Esophagus muscularis mucosa (tissue), 4 donors: ENCODE results near the gene PLSCR3. TPM values are rescaled to one million over a fixed set of nuclear protein-coding genes. Genes with fewer than 3 reads are reported as not detected.
A peak's percentile ranks its signal among the peaks of the same experiment; 100 is the strongest.

Source experiments
- DNase-seq: peaks from one replicate; pipeline ENCODE4 v3.0.0-alpha.2; 2017; ENCODE audit errors: extremely low spot score
- H3K27ac ChIP-seq, 4 donors: fragments of 200-600 bp; sonication (generic); replicated peaks in 1 of 4; 1 replicate in 3 of 4; 2 replicates in 1 of 4; pipeline ENCODE4 v1.5.1; 2016 to 2019; ENCODE audit warnings: mild to moderate bottlenecking in 1 of 4
- H3K27me3 ChIP-seq, 4 donors: fragments of 200-600 bp; sonication (generic); one replicate each; pipeline versions ENCODE4 v1.5.1 to v1.6.0; 2016 to 2019
- H3K36me3 ChIP-seq, 4 donors: fragments of 200-600 bp; sonication (generic); one replicate each; pipeline ENCODE4 v1.5.1; 2016 to 2019
- H3K4me1 ChIP-seq, 4 donors: fragments of 200-600 bp; sonication (generic); one replicate each; pipeline ENCODE4 v1.5.1; 2016 to 2019
- H3K4me3 ChIP-seq, 4 donors: fragments of 200-600 bp; sonication (generic); 1 replicate in 2 of 4; 2 replicates in 2 of 4; pipeline ENCODE4 v1.5.1; 2016 to 2019; ENCODE audit warnings: mild to moderate bottlenecking in 4 of 4, moderate library complexity in 1 of 4
- H3K9me3 ChIP-seq, 4 donors: fragments of 200-600 bp; sonication (generic); 1 replicate in 3 of 4; 2 replicates in 1 of 4; pipeline ENCODE4 v1.5.1; 2016 to 2019
- EP300 ChIP-seq: sonication (generic); formaldehyde crosslinking; IDR thresholded peaks from one replicate; pipeline ENCODE4 v1.6.1; 2017; ENCODE audit warnings: antibody characterized with exemption
- POLR2A ChIP-seq: fragments of 450-650 bp; IDR thresholded peaks from one replicate; pipeline ENCODE4 v1.6.1; 2017; ENCODE audit warnings: antibody characterized with exemption, moderate library complexity, mild to moderate bottlenecking, low read depth
- POLR2AphosphoS5 ChIP-seq, 2 donors: sonication (generic); formaldehyde crosslinking; IDR thresholded peaks; one replicate each; pipeline ENCODE4 v1.6.1; 2017; ENCODE audit warnings: antibody characterized with exemption in 2 of 2
- WGBS: methylation state at CpG from one replicate; pipeline ENCODE4 v1.1.5; 2018; 5-methylcytosine and 5-hydroxymethylcytosine counted together
- intact Hi-C: fragments of 100-400 bp; cut with DNase I; formaldehyde crosslinking; loops from one replicate; pipeline ENCODE4 v1.15.1; 2023
- total RNA-seq, 4 donors: library from RNA; depleted of rRNA; stranded (reverse); fragments of >200 nt; gene quantifications; one replicate each; pipeline versions ENCODE4 v1.1.0 to v1.2.1, GENCODE V29; 2016
- TF ChIP-seq, protein P1 (sequence below), 3 experiments: fragments of 200-600 bp in 2 of 3; fragments of 450-650 bp in 1 of 3; sonication (generic) in 2 of 3; IDR thresholded peaks; one replicate each; pipeline ENCODE4 v1.5.1; 2017 to 2019; ENCODE audit warnings: antibody characterized with exemption in 3 of 3, mild to moderate bottlenecking in 2 of 3, moderate library complexity in 1 of 3

The PLSCR3 gene
- total RNA-seq, 4 donors from 2014 or later, result 17.7 to 39.9 (median 24.3) TPM

DNA sequence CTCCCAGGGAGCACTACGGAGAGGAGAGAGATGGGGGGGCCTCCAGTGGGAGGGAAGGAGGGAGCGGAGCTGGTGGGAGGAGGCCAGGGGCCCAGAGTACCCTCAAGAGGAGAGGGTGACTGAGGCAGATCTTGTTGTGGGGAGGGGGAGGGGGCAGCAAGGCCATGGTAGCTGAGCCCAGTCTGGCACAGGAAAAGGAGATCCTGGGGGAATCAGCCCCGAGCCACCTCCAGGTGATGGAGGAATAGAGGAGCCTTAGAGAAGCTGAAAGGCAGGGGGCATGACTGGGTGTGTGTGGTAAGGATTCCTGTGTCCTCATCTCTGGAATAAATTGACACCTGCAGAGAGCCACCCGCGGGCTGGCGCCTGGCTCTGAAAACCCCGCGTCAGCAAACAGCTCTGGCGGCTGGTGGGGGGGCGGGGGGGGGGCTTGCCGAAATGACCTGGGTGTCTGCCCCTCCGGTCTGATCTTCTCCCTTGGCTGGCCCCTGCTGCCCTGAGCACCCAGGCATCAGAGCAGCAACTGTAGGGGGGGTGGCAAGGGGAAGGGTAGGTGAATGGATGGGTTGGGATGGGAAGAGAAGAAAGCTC lies 12.0 kb upstream of the PLSCR3 start:
- TF ChIP-seq EP300 (no peak), POLR2A (no peak)
- no peak for DNase-seq
- peak overlapping the region; percentile 90 to 93 (median 92) for H3K27ac ChIP-seq
- no peaks in the 10 kb centered on the region for H3K9me3 ChIP-seq
- peaks cover 0 to 37% (median 16%) of the 10 kb centered on the region in 4 donors for H3K36me3 ChIP-seq
- intact Hi-C loops, result no loop called here
- H3K4me1 ChIP-seq, result peaks cover 20 to 54% (median 38%) of the 10 kb centered on the region in 4 donors
- no peaks in the 10 kb centered on the region for H3K27me3 ChIP-seq
- WGBS, result 72% methylated on average over 8 of the region's 12 CpGs
- H3K4me3 ChIP-seq, result peak overlapping the region; percentile 77 to 87 (median 85)

DNA sequence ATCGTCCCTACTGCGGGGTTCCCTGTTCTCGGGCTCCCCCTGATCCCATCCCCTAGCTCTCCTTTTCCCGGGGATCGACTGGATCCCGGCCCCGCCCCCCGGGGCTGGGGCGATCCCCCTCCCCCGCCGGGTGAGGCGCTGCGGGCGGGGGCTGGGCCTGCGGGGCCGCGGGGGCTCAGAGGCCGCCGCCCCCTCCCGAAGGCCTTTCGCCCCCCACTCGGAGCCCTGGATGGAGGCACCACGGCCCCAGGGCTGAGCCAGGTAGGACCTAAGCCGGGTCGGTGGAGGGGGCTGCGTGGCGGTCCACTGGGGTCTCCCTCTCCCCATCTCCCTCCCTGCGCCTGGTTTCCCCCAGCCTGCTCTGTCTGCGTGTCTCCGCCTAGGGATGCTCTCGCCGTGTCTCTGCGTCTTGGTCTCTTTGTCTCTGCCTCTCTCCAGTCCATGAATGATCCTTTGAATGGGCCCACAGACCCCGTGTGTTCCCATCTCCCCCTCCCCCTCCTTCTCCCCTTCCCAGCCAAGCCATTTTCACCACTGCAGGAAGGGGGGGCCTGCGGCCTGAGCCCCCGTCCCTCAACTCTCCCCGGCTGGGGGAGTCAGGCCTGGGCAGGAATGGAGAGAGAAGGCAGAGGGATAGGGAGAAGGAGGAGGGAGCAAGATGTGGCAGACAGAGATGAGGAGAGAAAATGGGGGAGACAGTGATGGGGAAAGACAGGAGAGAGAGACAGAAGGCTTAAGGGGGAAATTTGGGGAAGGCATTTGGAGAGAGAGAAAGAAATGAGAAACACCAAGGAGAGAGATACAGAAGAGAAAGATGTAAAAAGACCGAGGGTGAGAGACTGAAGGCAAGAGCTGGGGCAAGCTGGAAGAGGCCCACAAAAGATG lies 11.3 kb upstream of the PLSCR3 start:
- H3K9me3 ChIP-seq, result no peaks in the 10 kb centered on the region
- 13% methylated on average over 25 of the region's 38 CpGs for WGBS
- H3K27ac ChIP-seq, result peak overlapping the region; percentile 90 to 93 (median 92)
- H3K36me3 ChIP-seq, result peaks cover 0 to 30% (median 13%) of the 10 kb centered on the region in 4 donors
- no peak for DNase-seq
- peak overlapping the region; percentile 77 to 87 (median 85) for H3K4me3 ChIP-seq
- peaks cover 20 to 56% (median 39%) of the 10 kb centered on the region in 4 donors for H3K4me1 ChIP-seq
- H3K27me3 ChIP-seq, result no peaks in the 10 kb centered on the region
- no peak for TF ChIP-seq POLR2AphosphoS5 (IDR thresholded peaks at IDR 0.05)
- no peak for TF ChIP-seq EP300
- TF ChIP-seq, protein P1, sequence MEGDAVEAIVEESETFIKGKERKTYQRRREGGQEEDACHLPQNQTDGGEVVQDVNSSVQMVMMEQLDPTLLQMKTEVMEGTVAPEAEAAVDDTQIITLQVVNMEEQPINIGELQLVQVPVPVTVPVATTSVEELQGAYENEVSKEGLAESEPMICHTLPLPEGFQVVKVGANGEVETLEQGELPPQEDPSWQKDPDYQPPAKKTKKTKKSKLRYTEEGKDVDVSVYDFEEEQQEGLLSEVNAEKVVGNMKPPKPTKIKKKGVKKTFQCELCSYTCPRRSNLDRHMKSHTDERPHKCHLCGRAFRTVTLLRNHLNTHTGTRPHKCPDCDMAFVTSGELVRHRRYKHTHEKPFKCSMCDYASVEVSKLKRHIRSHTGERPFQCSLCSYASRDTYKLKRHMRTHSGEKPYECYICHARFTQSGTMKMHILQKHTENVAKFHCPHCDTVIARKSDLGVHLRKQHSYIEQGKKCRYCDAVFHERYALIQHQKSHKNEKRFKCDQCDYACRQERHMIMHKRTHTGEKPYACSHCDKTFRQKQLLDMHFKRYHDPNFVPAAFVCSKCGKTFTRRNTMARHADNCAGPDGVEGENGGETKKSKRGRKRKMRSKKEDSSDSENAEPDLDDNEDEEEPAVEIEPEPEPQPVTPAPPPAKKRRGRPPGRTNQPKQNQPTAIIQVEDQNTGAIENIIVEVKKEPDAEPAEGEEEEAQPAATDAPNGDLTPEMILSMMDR (IDR thresholded peaks at IDR 0.05), result no peak
- TF ChIP-seq POLR2A, result no peak
- intact Hi-C loops, result loop anchor here (2.0 kb wide), 1 partner anchor 31 kb away; no protein-coding TSS in a partner anchor

DNA sequence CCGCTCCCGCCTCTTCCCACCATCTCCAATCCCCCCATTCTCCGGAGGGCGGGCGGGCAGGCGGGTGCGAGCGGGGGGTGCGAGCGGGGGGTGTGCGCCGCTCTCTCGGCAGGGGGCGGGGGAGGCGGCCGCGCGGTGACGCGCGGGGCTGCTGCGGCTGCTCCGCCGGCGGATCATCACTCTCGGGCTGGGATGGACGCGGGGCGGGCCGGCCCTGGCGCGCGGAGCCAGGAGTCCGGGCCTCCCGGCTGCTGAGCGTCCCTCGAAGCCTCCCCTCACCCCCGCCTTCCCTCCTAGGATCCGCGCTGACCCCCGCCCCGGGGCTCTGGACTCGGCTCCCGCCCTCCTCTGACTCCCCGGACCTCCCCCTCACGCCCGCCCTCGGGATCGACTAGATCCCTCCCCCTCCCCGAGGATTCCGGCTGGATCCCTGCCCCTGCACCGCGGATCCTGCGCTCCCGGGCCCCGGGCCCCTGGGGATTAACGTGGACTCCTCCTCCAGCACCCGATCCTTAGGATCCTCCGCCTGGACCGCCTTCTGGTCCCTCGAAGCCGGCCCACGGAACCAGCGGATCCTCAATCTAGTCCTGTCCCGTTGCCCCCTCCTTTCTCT lies 10.5 kb upstream of the PLSCR3 start:
- Histone ChIP-seq H3K4me1 (peaks cover 20 to 56% (median 39%) of the 10 kb centered on the region in 4 donors), H3K36me3 (peaks cover 0 to 22% (median 9%) of the 10 kb centered on the region in 4 donors), H3K27ac (peak overlapping the region; percentile 90 to 93 (median 92)), H3K4me3 (peak overlapping the region; percentile 77 to 87 (median 85)), H3K27me3 (no peaks in the 10 kb centered on the region), H3K9me3 (no peaks in the 10 kb centered on the region)
- intact Hi-C loops, result loop anchor here (2.0 to 5.0 kb wide), 2 partner anchors 32 to 53 kb away; partner anchors contain the start of gene KCTD11
- DNase-seq, result peak; percentile 93
- WGBS, result 0% methylated on average over 11 of the region's 65 CpGs
- TF ChIP-seq POLR2AphosphoS5 (IDR thresholded peaks at IDR 0.05) (peak in 1 of 2 donors; percentile 84), POLR2A (peak; percentile 18), EP300 (no peak)
- TF ChIP-seq, protein P1 (IDR thresholded peaks at IDR 0.05), result peak in 1 of 3 experiments; percentile 9

DNA sequence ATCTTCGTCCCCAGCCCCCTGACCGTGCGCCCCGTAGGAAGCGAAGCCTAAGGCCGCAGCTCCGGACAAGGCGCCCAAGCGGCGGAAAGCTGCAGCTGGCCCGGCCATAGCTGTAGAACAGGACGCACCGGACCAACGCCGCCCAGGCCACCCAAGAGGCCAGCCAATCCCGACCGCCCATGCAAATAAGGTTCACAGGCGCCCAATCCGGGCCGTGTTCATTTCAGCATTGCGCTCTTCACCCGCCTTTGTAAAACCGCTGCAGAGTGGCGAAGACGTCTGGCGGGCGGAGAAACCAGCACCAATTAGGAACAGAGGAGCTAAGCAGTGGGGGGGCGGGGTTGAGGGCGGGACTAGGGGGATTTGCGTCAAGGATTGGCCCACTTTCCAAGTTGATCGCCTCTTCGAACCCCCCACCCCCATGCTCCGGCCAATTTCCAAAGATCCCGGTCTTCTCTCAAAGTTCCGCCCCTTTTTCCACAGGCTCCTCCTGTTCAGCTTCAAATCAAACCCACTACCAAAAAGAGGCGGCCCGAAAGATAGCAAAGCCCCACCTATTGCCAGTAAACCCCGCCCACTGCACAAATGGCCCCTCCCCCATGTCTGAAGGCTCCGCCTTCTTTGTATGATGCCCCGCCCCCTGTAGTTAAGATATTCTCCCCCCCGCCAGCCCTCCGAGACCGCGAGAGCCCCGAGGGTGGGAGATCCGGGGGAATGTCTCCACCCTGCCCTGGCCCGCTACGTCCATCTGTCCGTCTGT lies 9.8 kb upstream of the PLSCR3 start, which contains the start of gene TMEM256:
TSS of gene TMEM256 (minus strand) at position 121 of the 760 bp plus-strand sequence. CDS start at position 108, 13 bp downstream.
- TF ChIP-seq, protein P1 (IDR thresholded peaks at IDR 0.05), result peak in 1 of 3 experiments; percentile 9
- TF ChIP-seq POLR2AphosphoS5 (IDR thresholded peaks at IDR 0.05), result peak; percentile 98 to 99
- peak; percentile 89 for TF ChIP-seq POLR2A
- no peak for TF ChIP-seq EP300
- H3K9me3 ChIP-seq, result no peaks in the 10 kb centered on the region
- H3K27me3 ChIP-seq, result no peaks in the 10 kb centered on the region
- peak; percentile 100 for DNase-seq
- H3K4me3 ChIP-seq, result peak within 1 kb of the TSS; percentile 77 to 87 (median 85)
- WGBS, result 0% methylated on average over 23 of the region's 49 CpGs
- peaks cover 20 to 56% (median 39%) of the 10 kb centered on the region in 4 donors for H3K4me1 ChIP-seq
- peak within 1 kb of the TSS; percentile 90 to 93 (median 92) for H3K27ac ChIP-seq
- intact Hi-C loops, result loop anchor here (2.0 to 5.0 kb wide), 2 partner anchors 33 to 52 kb away; partner anchors contain the start of gene KCTD11
- H3K36me3 ChIP-seq, result peaks cover 0 to 16% (median 6%) of the 10 kb centered on the region in 4 donors
